Measurements from ENCODE around the gene PBX1. TPM values are rescaled to one million over a fixed set of nuclear protein-coding genes. Genes with fewer than 3 reads are reported as not detected.
A peak's percentile ranks its signal among the peaks of the same experiment; 100 is the strongest.
"Not testable (repeated sequence)": the region's sequence is repeated elsewhere in the genome, so short reads cannot be mapped to it uniquely, and the experiment has no call there.

Gene PBX1
- total and polyA plus RNA-seq, 2 donors from 2014 or later = 14.9 to 91.5 TPM

DNA sequence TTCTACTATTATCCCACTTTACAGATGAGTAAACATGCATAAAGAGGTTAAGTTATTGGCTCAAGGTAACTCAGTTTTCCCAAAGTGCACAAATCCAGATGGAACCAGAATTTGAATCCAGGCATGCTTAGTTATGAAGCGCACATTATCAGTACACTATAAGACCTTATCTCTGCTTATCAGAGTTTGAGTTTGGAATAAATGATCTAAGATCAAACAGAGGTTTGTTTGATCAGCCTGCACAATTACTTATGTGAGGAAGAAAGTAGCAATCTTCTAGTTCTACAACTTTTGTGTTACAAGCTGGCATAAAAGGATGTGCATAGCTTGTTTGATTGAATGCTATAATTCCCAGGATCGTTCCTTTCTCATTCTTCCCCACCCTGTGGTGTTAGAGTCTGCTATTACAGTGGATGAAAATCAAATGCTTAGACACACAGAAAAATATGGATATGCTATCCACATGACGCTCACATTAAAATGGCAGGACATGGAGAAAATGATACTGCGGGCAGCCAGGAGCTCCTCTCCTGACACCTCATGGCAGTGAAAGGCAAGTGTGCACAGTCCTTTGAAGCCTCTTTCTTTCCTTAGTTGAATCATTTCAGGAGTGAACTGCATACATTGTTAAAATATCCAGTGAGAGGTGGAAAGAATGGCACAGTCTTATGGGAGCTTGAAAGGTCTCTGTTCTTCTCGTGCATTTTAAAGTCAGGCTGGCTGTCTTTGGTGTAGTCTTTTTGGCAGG lies 23.9 kb upstream of the PBX1 start:
- Histone ChIP-seq H3K9ac (ENCODE audit: low read length in 3 of 3) (no peak overlapping the region), H3K4me1 (ENCODE audit: control insufficient read depth in 2 of 3, insufficient read depth in 2 of 3, low read depth in 1 of 3, low read length in 3 of 3) (no peaks in the 10 kb centered on the region), H3K27ac (ENCODE audit: low read depth in 2 of 2, low read length in 2 of 2) (no peak overlapping the region), H3K9me3 (ENCODE audit: control insufficient read depth in 2 of 3, insufficient read depth in 1 of 3, low read length in 3 of 3) (no peaks in the 10 kb centered on the region), H3K36me3 (ENCODE audit: control insufficient read depth in 2 of 3, insufficient read depth in 3 of 3, low read length in 3 of 3) (no peaks in the 10 kb centered on the region), H3K27me3 (ENCODE audit: control insufficient read depth, insufficient read depth, low read length) (no peaks in the 10 kb centered on the region), H3K4me3 (ENCODE audit: low read length in 3 of 3) (no peak overlapping the region)
- intact Hi-C loops (cut with DNase I) = no loop called here
- TF ChIP-seq, protein P1, sequence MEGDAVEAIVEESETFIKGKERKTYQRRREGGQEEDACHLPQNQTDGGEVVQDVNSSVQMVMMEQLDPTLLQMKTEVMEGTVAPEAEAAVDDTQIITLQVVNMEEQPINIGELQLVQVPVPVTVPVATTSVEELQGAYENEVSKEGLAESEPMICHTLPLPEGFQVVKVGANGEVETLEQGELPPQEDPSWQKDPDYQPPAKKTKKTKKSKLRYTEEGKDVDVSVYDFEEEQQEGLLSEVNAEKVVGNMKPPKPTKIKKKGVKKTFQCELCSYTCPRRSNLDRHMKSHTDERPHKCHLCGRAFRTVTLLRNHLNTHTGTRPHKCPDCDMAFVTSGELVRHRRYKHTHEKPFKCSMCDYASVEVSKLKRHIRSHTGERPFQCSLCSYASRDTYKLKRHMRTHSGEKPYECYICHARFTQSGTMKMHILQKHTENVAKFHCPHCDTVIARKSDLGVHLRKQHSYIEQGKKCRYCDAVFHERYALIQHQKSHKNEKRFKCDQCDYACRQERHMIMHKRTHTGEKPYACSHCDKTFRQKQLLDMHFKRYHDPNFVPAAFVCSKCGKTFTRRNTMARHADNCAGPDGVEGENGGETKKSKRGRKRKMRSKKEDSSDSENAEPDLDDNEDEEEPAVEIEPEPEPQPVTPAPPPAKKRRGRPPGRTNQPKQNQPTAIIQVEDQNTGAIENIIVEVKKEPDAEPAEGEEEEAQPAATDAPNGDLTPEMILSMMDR (IDR thresholded peaks at IDR 0.05; ENCODE audit: borderline replicate concordance, extremely low read depth, insufficient read depth) = no peak
- no peak for FAIRE-seq
- no peak for DNase-seq

DNA sequence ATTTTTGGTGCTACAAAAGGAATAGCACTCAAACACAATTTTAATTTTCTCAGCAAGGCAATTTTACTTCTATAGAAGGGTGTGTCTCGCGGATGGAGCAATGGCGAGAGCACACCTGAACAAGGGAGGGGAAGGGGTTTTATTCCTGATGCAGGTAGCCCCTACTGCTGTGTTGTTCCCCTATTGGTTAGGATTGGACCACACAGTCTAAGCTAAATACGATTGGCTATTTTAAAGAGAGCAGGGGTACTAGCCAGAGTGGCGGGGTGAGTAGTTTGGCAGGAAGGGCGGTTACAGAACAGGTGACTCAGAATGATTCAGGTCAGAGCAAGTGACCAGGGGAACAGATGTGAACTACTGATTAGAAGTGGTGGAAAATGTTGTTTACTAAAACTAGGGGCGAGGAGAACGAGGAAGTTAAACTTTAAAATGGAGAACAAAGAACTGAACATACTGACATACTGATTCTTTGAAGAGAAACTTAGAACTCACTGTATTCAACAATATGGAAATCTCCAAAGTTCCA lies 6.5 kb upstream of the PBX1 start:
- H3K4me1 ChIP-seq (ENCODE audit: control insufficient read depth in 2 of 3, insufficient read depth in 2 of 3, low read depth in 1 of 3, low read length in 3 of 3); H3K9me3 ChIP-seq (ENCODE audit: control insufficient read depth in 2 of 3, insufficient read depth in 1 of 3, low read length in 3 of 3); DNase-seq; H3K27ac ChIP-seq (ENCODE audit: low read depth in 2 of 2, low read length in 2 of 2); H3K9ac ChIP-seq (ENCODE audit: low read length in 3 of 3); intact Hi-C loops (cut with DNase I); H3K27me3 ChIP-seq (ENCODE audit: control insufficient read depth, insufficient read depth, low read length); FAIRE-seq; H3K36me3 ChIP-seq (ENCODE audit: control insufficient read depth in 2 of 3, insufficient read depth in 3 of 3, low read length in 3 of 3); H3K4me3 ChIP-seq (ENCODE audit: low read length in 3 of 3): not testable (repeated sequence)

- H3K9ac ChIP-seq (ENCODE audit: low read length in 3 of 3) = no peak overlapping the region
- TF ChIP-seq, protein P1 (IDR thresholded peaks at IDR 0.05; ENCODE audit: borderline replicate concordance, extremely low read depth, insufficient read depth) = no peak
- H3K27ac ChIP-seq (ENCODE audit: low read depth in 2 of 2, low read length in 2 of 2) = no peak overlapping the region
- H3K4me1 ChIP-seq (ENCODE audit: control insufficient read depth in 2 of 3, insufficient read depth in 2 of 3, low read depth in 1 of 3, low read length in 3 of 3) = peaks cover 0 to 8% (median 3%) of the 10 kb centered on the region in 3 donors
- H3K27me3 ChIP-seq (ENCODE audit: control insufficient read depth, insufficient read depth, low read length) = no peaks in the 10 kb centered on the region
- no peak overlapping the region for H3K4me3 ChIP-seq (ENCODE audit: low read length in 3 of 3)
- no peaks in the 10 kb centered on the region for H3K36me3 ChIP-seq (ENCODE audit: control insufficient read depth in 2 of 3, insufficient read depth in 3 of 3, low read length in 3 of 3)
- no peaks in the 10 kb centered on the region for H3K9me3 ChIP-seq (ENCODE audit: control insufficient read depth in 2 of 3, insufficient read depth in 1 of 3, low read length in 3 of 3)
- intact Hi-C loops (cut with DNase I) = no loop called here
- FAIRE-seq (no peak), DNase-seq (peak in 1 of 5 donors; percentile 56)
Measured at GRCh38 chr1:164557270-164557669, 1.7 kb upstream of the PBX1 start.

DNA sequence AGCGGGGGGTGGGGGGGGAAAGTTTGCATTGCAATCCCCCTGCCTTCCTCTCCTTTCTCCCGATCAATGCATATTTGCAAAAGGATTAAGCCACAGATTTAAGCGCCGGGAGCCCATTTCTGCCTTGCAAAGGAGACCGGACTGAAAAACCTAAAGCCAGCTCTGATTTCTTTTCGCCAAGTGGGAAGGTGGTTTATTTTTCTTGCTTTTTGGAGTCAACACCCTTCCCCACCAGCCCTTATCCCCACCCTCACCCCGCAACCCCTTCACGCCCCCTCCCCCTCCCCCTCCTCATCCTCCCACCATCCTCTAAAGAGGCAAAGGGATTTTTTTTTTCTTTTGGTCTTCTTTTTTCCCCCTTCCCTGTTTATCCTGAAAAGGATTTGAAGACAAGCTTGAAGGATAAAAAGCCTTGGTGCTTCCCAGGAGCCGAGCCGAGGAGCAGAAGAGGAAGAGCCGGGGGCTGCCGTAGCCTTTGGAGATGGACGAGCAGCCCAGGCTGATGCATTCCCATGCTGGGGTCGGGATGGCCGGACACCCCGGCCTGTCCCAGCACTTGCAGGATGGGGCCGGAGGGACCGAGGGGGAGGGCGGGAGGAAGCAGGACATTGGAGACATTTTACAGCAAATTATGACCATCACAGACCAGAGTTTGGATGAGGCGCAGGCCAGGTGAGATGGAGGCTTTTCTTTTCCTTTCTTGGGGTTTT lies 513 bp downstream of the PBX1 start:
- no peaks in the 10 kb centered on the region for H3K36me3 ChIP-seq (ENCODE audit: control insufficient read depth in 2 of 3, insufficient read depth in 3 of 3, low read length in 3 of 3)
- TF ChIP-seq, protein P1 (IDR thresholded peaks at IDR 0.05; ENCODE audit: borderline replicate concordance, extremely low read depth, insufficient read depth) = no peak
- peak overlapping the region; percentile 68 to 88 for H3K27ac ChIP-seq (ENCODE audit: low read depth in 2 of 2, low read length in 2 of 2)
- FAIRE-seq (no peak), DNase-seq (peak; percentile 67 to 84 (median 71))
- intact Hi-C loops (cut with DNase I) = no loop called here
- H3K4me1 ChIP-seq (ENCODE audit: control insufficient read depth in 2 of 3, insufficient read depth in 2 of 3, low read depth in 1 of 3, low read length in 3 of 3) = peaks cover 0 to 8% (median 5%) of the 10 kb centered on the region in 3 donors
- H3K9ac ChIP-seq (ENCODE audit: low read length in 3 of 3) = peak overlapping the region; percentile 77 to 95 (median 85)
- no peaks in the 10 kb centered on the region for H3K9me3 ChIP-seq (ENCODE audit: control insufficient read depth in 2 of 3, insufficient read depth in 1 of 3, low read length in 3 of 3)
- no peaks in the 10 kb centered on the region for H3K27me3 ChIP-seq (ENCODE audit: control insufficient read depth, insufficient read depth, low read length)
- peak overlapping the region; percentile 77 to 93 (median 86) for H3K4me3 ChIP-seq (ENCODE audit: low read length in 3 of 3)

All from kidney (tissue), 14 donors.